Natural killer cell (primary cell): ENCODE results near the gene DAW1. TPM values are rescaled to one million over a fixed set of nuclear protein-coding genes. Genes with fewer than 3 reads are reported as not detected.

Source experiments
- ATAC-seq, 3 donors: fragments of 150-1000 bp in 2 of 3; fragments of 200-7000 bp in 1 of 3; cut with Tn5 transposase; 1 replicate in 1 of 3; 2 replicates in 2 of 3; pipeline ENCODE4 v1.10.0; 2021; ENCODE audit warnings: mild to moderate bottlenecking in 2 of 3, moderate library complexity in 2 of 3
- DNase-seq, 2 donors: peaks; one replicate each; pipeline versions ENCODE4 v3.0.0 to v3.0.0-alpha.2; 2013 to 2021; ENCODE audit warnings: mixed read lengths in 1 of 2
- H3K27ac ChIP-seq: one replicate; pipeline ENCODE4 v1.5.1; 2013; ENCODE audit warnings: mild to moderate bottlenecking, low read length
- H3K27me3 ChIP-seq: one replicate; pipeline ENCODE4 v1.6.1; 2013; ENCODE audit warnings: low read length; ENCODE audit not compliant: control insufficient read depth, insufficient read depth
- H3K36me3 ChIP-seq: one replicate; pipeline ENCODE4 v1.6.1; 2013; ENCODE audit warnings: low read length; ENCODE audit not compliant: control insufficient read depth, insufficient read depth
- H3K4me1 ChIP-seq: one replicate; pipeline ENCODE4 v1.6.1; 2013; ENCODE audit warnings: low read length; ENCODE audit not compliant: control insufficient read depth, insufficient read depth
- H3K4me3 ChIP-seq: one replicate; pipeline ENCODE4 v1.5.1; 2013; ENCODE audit warnings: low read length
- H3K9me3 ChIP-seq: one replicate; pipeline ENCODE4 v1.6.1; 2013; ENCODE audit warnings: low read length; ENCODE audit not compliant: control insufficient read depth, insufficient read depth
- H3K27ac Mint-ChIP-seq, 2 donors: one replicate each; pipeline ENCODE4 v1.8.0; 2022; ENCODE audit warnings: mild to moderate bottlenecking in 2 of 2, mixed read lengths in 2 of 2, moderate library complexity in 1 of 2
- H3K27me3 Mint-ChIP-seq, 2 donors: one replicate each; pipeline ENCODE4 v1.8.0; 2022; ENCODE audit warnings: low read depth in 2 of 2, mixed read lengths in 2 of 2
- H3K36me3 Mint-ChIP-seq: one replicate; pipeline ENCODE4 v1.8.0; 2022; ENCODE audit warnings: mixed read lengths
- H3K4me1 Mint-ChIP-seq, 2 donors: one replicate each; pipeline ENCODE4 v1.8.0; 2022; ENCODE audit warnings: mixed read lengths in 2 of 2
- H3K4me3 Mint-ChIP-seq: one replicate; pipeline ENCODE4 v1.8.0; 2022; ENCODE audit warnings: mild to moderate bottlenecking, moderate library complexity, mixed read lengths
- H3K9me3 Mint-ChIP-seq, 2 donors: one replicate each; pipeline ENCODE4 v1.8.0; 2022; ENCODE audit warnings: mixed read lengths in 2 of 2
- WGBS: methylation state at CpG from one replicate; pipeline ENCODE4 v1.1.7; 2013; ENCODE audit warnings: missing lambda C conversion rate; ENCODE audit not compliant: insufficient coverage; 5-methylcytosine and 5-hydroxymethylcytosine counted together
- intact Hi-C: fragments of 100-400 bp; cut with micrococcal nuclease; formaldehyde crosslinking; loops from one replicate; pipeline ENCODE4 v1.14.2; 2022
- total RNA-seq, 4 donors: library from RNA; stranded (reverse); fragments of 120-200 nt in 1 of 4; gene quantifications; one replicate each; pipeline versions ENCODE4 v1.2.3 to v1.2.4, GENCODE V29; 2013 to 2022
- TF ChIP-seq, protein P1 (sequence below): fragments of 200-600 bp; IDR thresholded peaks from one replicate; pipeline ENCODE4 v1.8.0; 2022; ENCODE audit warnings: antibody characterized with exemption

DAW1 gene
- total RNA-seq, 3 donors from 2014 or later (not counting 1 experiment from before 2014, with no cell fraction given), result not detected

DNA sequence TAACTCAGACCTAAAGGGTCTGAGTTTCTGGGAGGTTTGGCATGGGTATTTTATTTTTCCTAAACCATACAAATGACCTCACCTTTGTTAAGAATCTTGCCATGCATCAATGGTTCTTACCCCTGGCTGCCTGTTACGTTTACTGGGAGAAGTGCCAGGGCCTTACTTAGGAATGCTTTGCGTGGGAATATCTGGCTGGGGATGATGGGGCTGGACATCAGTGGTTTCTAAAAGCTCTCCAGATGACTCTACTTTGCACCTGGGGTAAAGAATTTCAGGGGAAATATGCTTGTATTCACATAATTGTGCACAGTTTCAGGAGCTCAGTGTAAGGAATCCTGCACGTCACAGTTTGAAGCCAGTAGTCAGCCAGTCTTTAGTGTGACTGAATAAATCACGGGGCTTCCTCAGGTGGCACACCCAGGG is 18.2 kb upstream of the DAW1 start:
- H3K4me3 Mint-ChIP-seq, result no peak overlapping the region
- ATAC-seq (no peak), DNase-seq (no peak)
- no peaks in the 10 kb centered on the region for H3K36me3 Mint-ChIP-seq
- Histone ChIP-seq H3K36me3 (no peaks in the 10 kb centered on the region), H3K9me3 (no peaks in the 10 kb centered on the region), H3K27ac (no peak overlapping the region), H3K4me3 (no peak overlapping the region), H3K4me1 (no peaks in the 10 kb centered on the region), H3K27me3 (no peaks in the 10 kb centered on the region)
- no peaks in the 10 kb centered on the region for H3K27me3 Mint-ChIP-seq
- peaks cover 4 to 5% of the 10 kb centered on the region in 2 donors for H3K4me1 Mint-ChIP-seq
- intact Hi-C loops, result no loop called here
- 80% methylated on average over 4 of the region's 4 CpGs for WGBS
- H3K27ac Mint-ChIP-seq, result no peak overlapping the region
- peaks cover 0 to 4% of the 10 kb centered on the region in 2 donors for H3K9me3 Mint-ChIP-seq
- TF ChIP-seq, protein P1, sequence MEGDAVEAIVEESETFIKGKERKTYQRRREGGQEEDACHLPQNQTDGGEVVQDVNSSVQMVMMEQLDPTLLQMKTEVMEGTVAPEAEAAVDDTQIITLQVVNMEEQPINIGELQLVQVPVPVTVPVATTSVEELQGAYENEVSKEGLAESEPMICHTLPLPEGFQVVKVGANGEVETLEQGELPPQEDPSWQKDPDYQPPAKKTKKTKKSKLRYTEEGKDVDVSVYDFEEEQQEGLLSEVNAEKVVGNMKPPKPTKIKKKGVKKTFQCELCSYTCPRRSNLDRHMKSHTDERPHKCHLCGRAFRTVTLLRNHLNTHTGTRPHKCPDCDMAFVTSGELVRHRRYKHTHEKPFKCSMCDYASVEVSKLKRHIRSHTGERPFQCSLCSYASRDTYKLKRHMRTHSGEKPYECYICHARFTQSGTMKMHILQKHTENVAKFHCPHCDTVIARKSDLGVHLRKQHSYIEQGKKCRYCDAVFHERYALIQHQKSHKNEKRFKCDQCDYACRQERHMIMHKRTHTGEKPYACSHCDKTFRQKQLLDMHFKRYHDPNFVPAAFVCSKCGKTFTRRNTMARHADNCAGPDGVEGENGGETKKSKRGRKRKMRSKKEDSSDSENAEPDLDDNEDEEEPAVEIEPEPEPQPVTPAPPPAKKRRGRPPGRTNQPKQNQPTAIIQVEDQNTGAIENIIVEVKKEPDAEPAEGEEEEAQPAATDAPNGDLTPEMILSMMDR, result no peak

DNA sequence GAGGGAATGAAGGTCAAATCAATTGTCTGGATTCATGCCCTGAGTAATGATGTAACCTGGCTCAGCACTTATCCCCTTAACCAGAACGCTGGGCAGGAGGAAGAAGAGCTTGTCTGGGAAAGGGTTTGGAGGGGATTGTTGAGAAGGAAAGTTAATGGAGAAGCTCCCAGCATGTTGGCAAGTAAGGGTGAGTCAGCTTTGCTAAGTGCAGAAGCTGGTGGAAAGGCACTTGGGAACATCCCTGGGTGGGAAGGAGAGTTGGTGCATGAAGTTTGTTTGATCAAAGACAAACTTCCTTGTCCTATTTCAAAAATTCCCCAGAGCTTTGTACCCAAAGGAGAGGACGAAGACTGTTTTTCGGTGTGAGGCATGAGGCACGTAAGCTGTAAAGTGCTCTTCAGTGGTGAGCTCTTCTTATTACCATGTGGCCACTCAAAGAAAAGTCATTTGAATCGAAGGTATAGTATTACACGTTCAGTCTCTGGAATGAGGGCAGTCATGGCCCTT is 17.6 kb upstream of the DAW1 start:
- DNase-seq (no peak), ATAC-seq (no peak)
- WGBS, result 84% methylated on average over 6 of the region's 6 CpGs
- H3K9me3 Mint-ChIP-seq, result peaks cover 0 to 4% of the 10 kb centered on the region in 2 donors
- H3K27ac Mint-ChIP-seq, result no peak overlapping the region
- no peaks in the 10 kb centered on the region for H3K27me3 Mint-ChIP-seq
- no peak overlapping the region for H3K4me3 Mint-ChIP-seq
- H3K4me1 ChIP-seq, result no peaks in the 10 kb centered on the region
- no peaks in the 10 kb centered on the region for H3K4me1 Mint-ChIP-seq
- H3K27me3 ChIP-seq, result no peaks in the 10 kb centered on the region
- H3K36me3 Mint-ChIP-seq, result no peaks in the 10 kb centered on the region
- H3K27ac ChIP-seq, result no peak overlapping the region
- TF ChIP-seq, protein P1, result no peak
- H3K9me3 ChIP-seq, result no peaks in the 10 kb centered on the region
- H3K4me3 ChIP-seq, result no peak overlapping the region
- H3K36me3 ChIP-seq, result no peaks in the 10 kb centered on the region
- intact Hi-C loops, result no loop called here

DNA sequence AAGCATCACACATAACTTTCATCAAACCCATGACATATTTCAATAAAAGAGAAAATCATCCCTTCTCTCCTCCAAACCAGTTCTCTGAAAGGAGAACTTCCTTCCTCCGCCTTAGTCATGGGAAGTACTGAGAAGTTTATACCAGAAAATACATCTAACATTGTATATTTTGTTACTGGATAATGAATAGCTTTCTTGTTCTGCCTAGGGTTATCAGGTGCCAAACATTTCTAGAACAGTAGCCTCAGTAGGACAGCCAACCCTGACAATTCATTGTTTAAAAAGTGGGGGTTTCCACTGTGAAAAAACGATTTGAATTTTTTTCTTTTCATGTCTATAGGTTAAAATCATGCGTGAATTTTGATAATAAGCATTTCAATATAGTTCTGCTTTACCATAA is 16.0 kb upstream of the DAW1 start:
- no peaks in the 10 kb centered on the region for H3K4me1 ChIP-seq
- H3K27me3 ChIP-seq, result no peaks in the 10 kb centered on the region
- DNase-seq (no peak), ATAC-seq (no peak)
- Mint-ChIP-seq H3K4me3 (no peak overlapping the region), H3K4me1 (no peaks in the 10 kb centered on the region), H3K27me3 (no peaks in the 10 kb centered on the region), H3K27ac (no peak overlapping the region), H3K9me3 (peaks cover 0 to 4% of the 10 kb centered on the region in 2 donors), H3K36me3 (no peaks in the 10 kb centered on the region)
- no peaks in the 10 kb centered on the region for H3K9me3 ChIP-seq
- WGBS, result 80% methylated on average over 1 of the region's 3 CpGs
- no peak overlapping the region for H3K27ac ChIP-seq
- intact Hi-C loops, result no loop called here
- TF ChIP-seq, protein P1, result no peak
- H3K4me3 ChIP-seq, result no peak overlapping the region
- no peaks in the 10 kb centered on the region for H3K36me3 ChIP-seq

DNA sequence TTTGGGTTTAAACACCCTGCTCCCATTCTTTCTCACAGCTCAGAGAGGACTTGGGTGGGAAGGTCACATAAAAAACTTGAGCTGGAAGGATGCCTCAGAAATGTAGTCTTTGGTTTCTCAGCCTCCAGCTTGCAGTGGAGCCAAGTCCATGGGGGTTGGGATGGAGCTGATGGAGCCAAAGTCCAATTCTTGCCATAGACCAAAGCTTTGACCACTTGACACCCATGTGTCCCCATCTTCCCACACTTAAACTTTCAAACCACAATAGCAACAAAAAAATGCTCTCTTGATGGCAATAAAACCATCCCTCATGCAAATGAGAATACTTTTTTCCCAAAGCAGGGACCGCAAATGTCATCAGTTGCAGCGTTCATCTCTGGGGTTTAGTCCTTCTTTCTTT is 14.7 kb upstream of the DAW1 start:
- H3K4me1 ChIP-seq, result no peaks in the 10 kb centered on the region
- Mint-ChIP-seq H3K4me1 (no peaks in the 10 kb centered on the region), H3K9me3 (no peaks in the 10 kb centered on the region), H3K36me3 (no peaks in the 10 kb centered on the region), H3K4me3 (no peak overlapping the region), H3K27me3 (no peaks in the 10 kb centered on the region), H3K27ac (no peak overlapping the region)
- no peak for ATAC-seq
- H3K36me3 ChIP-seq, result no peaks in the 10 kb centered on the region
- WGBS, result 92% methylated on average over 2 of the region's 2 CpGs
- no peak for DNase-seq
- intact Hi-C loops, result no loop called here
- H3K27ac ChIP-seq, result no peak overlapping the region
- H3K4me3 ChIP-seq, result no peak overlapping the region
- TF ChIP-seq, protein P1, result no peak
- H3K27me3 ChIP-seq, result no peaks in the 10 kb centered on the region
- H3K9me3 ChIP-seq, result no peaks in the 10 kb centered on the region
